Measurements from ENCODE around the gene ASB2. TPM values are rescaled to one million over a fixed set of nuclear protein-coding genes. Genes with fewer than 3 reads are reported as not detected.

Gene ASB2
- total and polyA plus RNA-seq, 2 of the 8 experiments (the other 6 are each of a cell fraction or from before 2014, with no cell fraction given): 1.0 to 2.1 TPM

DNA sequence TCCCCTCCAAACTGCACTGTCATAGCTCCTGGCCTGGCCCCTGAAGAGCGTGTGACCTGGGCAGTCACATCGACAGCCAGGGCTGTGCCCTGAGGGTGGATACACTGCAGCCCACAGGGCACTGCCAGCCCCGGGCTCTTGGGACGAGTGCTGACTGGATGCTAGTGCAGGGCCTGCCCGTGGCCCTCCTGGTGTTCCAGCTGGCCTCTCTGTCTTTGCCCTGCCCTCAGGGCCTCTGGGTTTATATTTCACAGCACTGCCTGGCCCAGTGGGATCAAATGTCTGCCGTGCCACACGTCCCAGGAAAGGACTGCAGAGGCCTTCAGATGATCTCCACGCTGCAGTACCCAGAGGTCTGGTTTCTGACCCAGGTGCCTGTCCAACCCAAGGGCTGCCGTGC is 10.6 kb upstream of the ASB2 start (continued):
- no peak for TF ChIP-seq BACH1 (IDR thresholded peaks at IDR 0.05; ENCODE audit: low read length)
